Neural crest cell (in vitro differentiated cells): Measurements from ENCODE around the gene SPTLC1. TPM values are rescaled to one million over a fixed set of nuclear protein-coding genes. Genes with fewer than 3 reads are reported as not detected.

Experiments used
- DNase-seq: peaks from one replicate; pipeline ENCODE4 v3.0.0; 2021; ENCODE audit warnings: low read depth, mixed read lengths, low spot score
- H3K27ac Mint-ChIP-seq: one replicate; pipeline ENCODE4 v1.8.0; 2021; ENCODE audit warnings: mild to moderate bottlenecking, mixed read lengths; ENCODE audit not compliant: unreplicated experiment
- H3K27me3 Mint-ChIP-seq: 2 replicates; pipeline ENCODE4 v1.8.0; 2021; ENCODE audit warnings: low read depth, mild to moderate bottlenecking, mixed read lengths
- H3K36me3 Mint-ChIP-seq: 2 replicates; pipeline ENCODE4 v1.8.0; 2021; ENCODE audit warnings: low read depth, mild to moderate bottlenecking, mixed read lengths
- H3K4me1 Mint-ChIP-seq: 2 replicates; pipeline ENCODE4 v1.8.0; 2021; ENCODE audit warnings: mixed read lengths
- H3K4me3 Mint-ChIP-seq: one replicate; pipeline ENCODE4 v1.8.0; 2021; ENCODE audit warnings: mild to moderate bottlenecking, mixed read lengths
- H3K9me3 Mint-ChIP-seq: 2 replicates; pipeline ENCODE4 v1.8.0; 2021; ENCODE audit warnings: mixed read lengths
- CTCF ChIP-seq: fragments of 200-600 bp; sonication (generic); conservative IDR thresholded peaks from 2 replicates; pipeline ENCODE4 v1.5.0; 2021; ENCODE audit warnings: antibody characterized with exemption, mild to moderate bottlenecking
- total RNA-seq: library from RNA; stranded (reverse); gene quantifications from 2 replicates; pipeline ENCODE4 v1.2.1, GENCODE V29; 2021

The SPTLC1 gene
- total RNA-seq, 1 donor from 2014 or later = 51.8 TPM

- TF ChIP-seq CTCF = no peak
- DNase-seq = no peak
- H3K27ac Mint-ChIP-seq = no peak overlapping the region
- peaks cover 22% of the 10 kb centered on the region for H3K36me3 Mint-ChIP-seq
- no peaks in the 10 kb centered on the region for H3K27me3 Mint-ChIP-seq
- H3K4me1 Mint-ChIP-seq = peaks cover 11% of the 10 kb centered on the region
- H3K9me3 Mint-ChIP-seq = no peaks in the 10 kb centered on the region
- H3K4me3 Mint-ChIP-seq = no peak overlapping the region
Observed at GRCh38 chr9:92033991-92034390, 81.2 kb downstream of the SPTLC1 start.

GRCh38 chr9:92033307-92033706, 81.9 kb downstream of the SPTLC1 start:
- Mint-ChIP-seq H3K9me3 (no peaks in the 10 kb centered on the region), H3K4me3 (no peak overlapping the region), H3K27ac (no peak overlapping the region), H3K4me1 (peaks cover 8% of the 10 kb centered on the region), H3K27me3 (no peaks in the 10 kb centered on the region), H3K36me3 (peaks cover 19% of the 10 kb centered on the region)
- no peak for DNase-seq
- no peak for TF ChIP-seq CTCF

- no peak for TF ChIP-seq CTCF
- Mint-ChIP-seq H3K4me3 (no peak overlapping the region), H3K36me3 (peaks cover 18% of the 10 kb centered on the region), H3K4me1 (peaks cover 5% of the 10 kb centered on the region), H3K27ac (no peak overlapping the region), H3K27me3 (no peaks in the 10 kb centered on the region), H3K9me3 (no peaks in the 10 kb centered on the region)
- no peak for DNase-seq
Observed at GRCh38 chr9:92032891-92033290, 82.3 kb downstream of the SPTLC1 start.

DNA sequence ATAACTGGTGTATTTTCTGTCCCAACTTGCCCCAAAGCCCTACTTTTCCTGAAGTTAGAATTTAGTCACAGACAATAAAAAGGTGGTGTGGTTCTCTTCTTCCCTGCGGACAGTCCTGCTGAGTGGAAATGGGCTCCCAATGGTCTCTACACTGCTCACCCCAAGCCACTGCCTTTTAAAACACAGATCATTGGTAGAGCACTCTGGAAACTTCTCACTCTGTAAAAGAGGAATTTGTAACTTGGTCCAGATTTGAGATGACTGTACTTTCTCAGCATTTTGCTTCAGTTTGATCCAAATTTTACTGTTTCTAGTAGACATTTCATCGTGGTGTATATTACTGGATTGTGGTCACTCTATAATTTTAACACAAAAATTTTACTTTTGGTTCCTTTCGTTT, 84.8 kb downstream of the SPTLC1 start:
- Mint-ChIP-seq H3K4me3 (no peak overlapping the region), H3K27me3 (no peaks in the 10 kb centered on the region), H3K36me3 (peaks cover 7% of the 10 kb centered on the region), H3K4me1 (no peaks in the 10 kb centered on the region), H3K9me3 (peaks cover 2% of the 10 kb centered on the region), H3K27ac (no peak overlapping the region)
- no peak for TF ChIP-seq CTCF
- no peak for DNase-seq

- H3K4me1 Mint-ChIP-seq = no peaks in the 10 kb centered on the region
- no peak for DNase-seq
- H3K9me3 Mint-ChIP-seq = peaks cover 2% of the 10 kb centered on the region
Observed at GRCh38 chr9:92029553-92029952, 85.7 kb downstream of the SPTLC1 start.

More at GRCh38 chr9:92029553-92029952, 85.7 kb downstream of the SPTLC1 start:
- Mint-ChIP-seq H3K36me3 (peaks cover 7% of the 10 kb centered on the region), H3K27ac (no peak overlapping the region), H3K27me3 (no peaks in the 10 kb centered on the region), H3K4me3 (no peak overlapping the region)
- TF ChIP-seq CTCF = peak; percentile 34
